ENCODE results near the gene NRXN3. TPM values are rescaled to one million over a fixed set of nuclear protein-coding genes. Genes with fewer than 3 reads are reported as not detected.
A peak's percentile ranks its signal among the peaks of the same experiment; 100 is the strongest.

NRXN3 gene
- total and polyA plus RNA-seq, 4 donors = 1.4 to 8.3 (median 4.4) TPM

GRCh38 chr14:79465651-79466050 lies 1295.5 kb downstream of the NRXN3 start:
- TF ChIP-seq CTCF (IDR thresholded peaks at IDR 0.05; ENCODE audit: control extremely low read depth, extremely low read depth) = no peak
- Histone ChIP-seq H3K4me1 (ENCODE audit: control insufficient read depth in 5 of 5, insufficient read depth in 5 of 5, low read length in 5 of 5) (peaks cover 0 to 15% (median 2%) of the 10 kb centered on the region in 5 donors), H3K4me3 (no peak overlapping the region), H3K27ac (ENCODE audit: low read depth in 1 of 2, low read length in 1 of 2) (no peak overlapping the region), H3K9me3 (ENCODE audit: control insufficient read depth in 4 of 4, insufficient read depth in 3 of 4, low read length in 3 of 4) (no peaks in the 10 kb centered on the region), H3K36me3 (ENCODE audit: control insufficient read depth in 4 of 4, insufficient read depth in 4 of 4, low read length in 4 of 4) (no peaks in the 10 kb centered on the region), H3K27me3 (ENCODE audit: control insufficient read depth in 3 of 3, insufficient read depth in 3 of 3, low read length in 2 of 3) (no peaks in the 10 kb centered on the region), H3K9ac (ENCODE audit: insufficient read depth in 1 of 2, low read length in 2 of 2) (no peak overlapping the region)
- DNase-seq (no peak), ATAC-seq (ENCODE audit: insufficient read depth, low FRiP score) (no peak)
- WGBS, 2 donors = 89 to 94% methylated on average over 3 of the region's 3 CpGs

GRCh38 chr14:79466938-79467527 lies 1296.9 kb downstream of the NRXN3 start:
- Histone ChIP-seq H3K4me1 (ENCODE audit: control insufficient read depth in 5 of 5, insufficient read depth in 5 of 5, low read length in 5 of 5) (peaks cover 0 to 10% (median 2%) of the 10 kb centered on the region in 5 donors), H3K9ac (ENCODE audit: insufficient read depth in 1 of 2, low read length in 2 of 2) (no peak overlapping the region), H3K27me3 (ENCODE audit: control insufficient read depth in 3 of 3, insufficient read depth in 3 of 3, low read length in 2 of 3) (no peaks in the 10 kb centered on the region), H3K27ac (ENCODE audit: low read depth in 1 of 2, low read length in 1 of 2) (no peak overlapping the region), H3K9me3 (ENCODE audit: control insufficient read depth in 4 of 4, insufficient read depth in 3 of 4, low read length in 3 of 4) (no peaks in the 10 kb centered on the region), H3K36me3 (ENCODE audit: control insufficient read depth in 4 of 4, insufficient read depth in 4 of 4, low read length in 4 of 4) (no peaks in the 10 kb centered on the region), H3K4me3 (no peak overlapping the region)
- DNase-seq (no peak), ATAC-seq (ENCODE audit: insufficient read depth, low FRiP score) (no peak)
- no peak for TF ChIP-seq CTCF (IDR thresholded peaks at IDR 0.05; ENCODE audit: control extremely low read depth, extremely low read depth)
- 86 to 91% methylated on average over 13 of the region's 13 CpGs for WGBS, 2 donors

- TF ChIP-seq CTCF (IDR thresholded peaks at IDR 0.05; ENCODE audit: control extremely low read depth, extremely low read depth) = no peak
- no peaks in the 10 kb centered on the region for H3K9me3 ChIP-seq (ENCODE audit: control insufficient read depth in 4 of 4, insufficient read depth in 3 of 4, low read length in 3 of 4)
- DNase-seq = peak; percentile 61 to 86 (median 77)
- no peak overlapping the region for H3K27ac ChIP-seq (ENCODE audit: low read depth in 1 of 2, low read length in 1 of 2)
- WGBS, 2 donors = 55 to 74% methylated on average over 2 of the region's 2 CpGs
- H3K4me3 ChIP-seq = no peak overlapping the region
- H3K4me1 ChIP-seq (ENCODE audit: control insufficient read depth in 5 of 5, insufficient read depth in 5 of 5, low read length in 5 of 5) = peaks cover 0 to 10% (median 2%) of the 10 kb centered on the region in 5 donors
- no peaks in the 10 kb centered on the region for H3K36me3 ChIP-seq (ENCODE audit: control insufficient read depth in 4 of 4, insufficient read depth in 4 of 4, low read length in 4 of 4)
- no peaks in the 10 kb centered on the region for H3K27me3 ChIP-seq (ENCODE audit: control insufficient read depth in 3 of 3, insufficient read depth in 3 of 3, low read length in 2 of 3)
- ATAC-seq (ENCODE audit: insufficient read depth, low FRiP score) = no peak
- no peak overlapping the region for H3K9ac ChIP-seq (ENCODE audit: insufficient read depth in 1 of 2, low read length in 2 of 2)
Measured at GRCh38 chr14:79467835-79468234, 1297.7 kb downstream of the NRXN3 start.

- 91 to 95% methylated on average over 3 of the region's 3 CpGs for WGBS, 2 donors
- ATAC-seq (ENCODE audit: insufficient read depth, low FRiP score) = no peak
- Histone ChIP-seq H3K4me1 (ENCODE audit: control insufficient read depth in 5 of 5, insufficient read depth in 5 of 5, low read length in 5 of 5) (peaks cover 0 to 10% (median 2%) of the 10 kb centered on the region in 5 donors), H3K9ac (ENCODE audit: insufficient read depth in 1 of 2, low read length in 2 of 2) (no peak overlapping the region), H3K4me3 (no peak overlapping the region), H3K36me3 (ENCODE audit: control insufficient read depth in 4 of 4, insufficient read depth in 4 of 4, low read length in 4 of 4) (no peaks in the 10 kb centered on the region), H3K27ac (ENCODE audit: low read depth in 1 of 2, low read length in 1 of 2) (no peak overlapping the region), H3K27me3 (ENCODE audit: control insufficient read depth in 3 of 3, insufficient read depth in 3 of 3, low read length in 2 of 3) (no peaks in the 10 kb centered on the region), H3K9me3 (ENCODE audit: control insufficient read depth in 4 of 4, insufficient read depth in 3 of 4, low read length in 3 of 4) (no peaks in the 10 kb centered on the region)
- no peak for DNase-seq
- no peak for TF ChIP-seq CTCF (IDR thresholded peaks at IDR 0.05; ENCODE audit: control extremely low read depth, extremely low read depth)
Measured at GRCh38 chr14:79468486-79468885, 1298.3 kb downstream of the NRXN3 start.

All from lung (tissue), 12 donors.